ENCODE measurements around the gene DR1.
A peak's percentile ranks its signal among the peaks of the same experiment; 100 is the strongest.
"Not testable (repeated sequence)": the region's sequence is repeated elsewhere in the genome, so short reads cannot be mapped to it uniquely, and the experiment has no call there.

Gene DR1

GRCh38 chr1:93344484-93344883, 1.2 kb upstream of the DR1 start:
- Histone ChIP-seq H3K4me3 (ENCODE audit: low read length) (no peak overlapping the region), H3K4me1 (ENCODE audit: insufficient read depth, low read length) (peaks cover 11% of the 10 kb centered on the region; the same call in 1 of the 2 replicates), H3K36me3 (ENCODE audit: insufficient read depth, low read depth, low read length) (no peaks in the 10 kb centered on the region), H3K27me3 (ENCODE audit: insufficient read depth, low read length) (no peaks in the 10 kb centered on the region), H3K9me3 (ENCODE audit: insufficient read depth, low read depth, low read length) (no peaks in the 10 kb centered on the region), H3K9ac (ENCODE audit: low read depth, low read length) (no peak overlapping the region), H3K27ac (ENCODE audit: low read length) (no peak overlapping the region)

DNA sequence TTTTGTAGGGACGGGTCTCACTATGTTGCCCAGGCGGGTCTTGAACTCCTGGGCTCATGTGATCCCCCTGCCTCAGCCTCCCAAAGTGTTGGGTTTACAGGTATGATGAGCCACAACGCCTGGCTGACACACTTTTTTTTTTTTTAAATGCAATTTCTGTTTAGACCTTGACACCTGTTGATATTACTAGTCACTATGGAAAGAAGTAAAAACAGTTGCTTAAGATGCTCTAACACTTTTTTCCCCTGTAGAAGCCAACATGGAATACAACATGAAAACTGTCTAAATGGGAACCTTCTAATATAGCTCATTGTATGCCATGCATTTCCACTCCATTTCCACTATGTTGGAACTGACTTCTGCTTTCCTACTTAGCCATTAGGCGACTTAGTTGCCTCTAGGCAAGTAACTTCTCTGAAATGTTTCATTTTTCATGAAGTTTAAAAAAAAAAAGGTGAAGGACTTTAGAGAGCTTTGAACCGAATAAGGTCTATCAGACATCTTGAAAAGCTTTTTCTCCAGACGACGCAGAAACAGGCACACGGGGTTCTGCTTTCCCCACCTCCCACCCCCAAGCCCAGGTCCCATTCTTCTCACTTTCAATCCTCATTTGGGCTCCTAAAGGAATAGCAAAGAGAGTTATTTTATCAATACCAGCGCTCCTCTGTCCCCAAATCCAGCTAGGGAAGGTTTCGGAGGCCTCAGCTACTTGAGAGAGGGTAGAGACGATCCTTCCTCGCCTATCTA, 648 bp upstream of the DR1 start:
- Histone ChIP-seq H3K27ac (ENCODE audit: low read length) (peak overlapping the region; percentile 98), H3K4me1 (ENCODE audit: insufficient read depth, low read length) (peaks cover 14% of the 10 kb centered on the region; the same call in 1 of the 2 replicates), H3K9ac (ENCODE audit: low read depth, low read length) (peak overlapping the region; percentile 99), H3K9me3 (ENCODE audit: insufficient read depth, low read depth, low read length) (no peaks in the 10 kb centered on the region), H3K36me3 (ENCODE audit: insufficient read depth, low read depth, low read length) (peaks cover 2% of the 10 kb centered on the region; the same call in 1 of the 2 replicates), H3K4me3 (ENCODE audit: low read length) (peak overlapping the region; percentile 93), H3K27me3 (ENCODE audit: insufficient read depth, low read length) (no peaks in the 10 kb centered on the region)

DNA sequence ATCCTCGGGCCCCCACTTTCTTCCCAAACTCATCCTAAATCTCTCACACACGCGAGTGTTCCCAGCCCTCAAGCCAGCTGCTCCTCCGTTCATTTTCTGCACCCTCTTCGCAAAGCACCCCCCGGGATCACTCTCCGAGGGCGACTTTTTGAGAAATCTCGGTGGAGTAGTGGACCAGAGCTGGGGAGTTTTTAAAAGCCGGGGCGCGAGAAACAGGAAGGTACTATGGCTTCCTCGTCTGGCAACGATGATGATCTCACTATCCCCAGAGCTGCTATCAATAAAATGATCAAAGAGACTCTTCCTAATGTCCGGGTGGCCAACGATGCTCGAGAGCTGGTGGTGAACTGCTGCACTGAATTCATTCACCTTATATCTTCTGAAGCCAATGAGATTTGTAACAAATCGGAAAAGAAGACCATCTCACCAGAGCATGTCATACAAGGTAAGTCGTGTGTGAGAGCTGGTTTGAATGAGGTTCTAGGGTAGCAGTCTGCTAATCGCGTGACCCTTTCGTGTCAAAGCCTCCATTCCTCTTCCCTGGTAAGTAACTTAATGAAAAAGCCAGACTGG, 800 bp downstream of the DR1 start:
- H3K27ac ChIP-seq (ENCODE audit: low read length) = peak overlapping the region; percentile 75
- no peaks in the 10 kb centered on the region for H3K27me3 ChIP-seq (ENCODE audit: insufficient read depth, low read length)
- H3K9ac ChIP-seq (ENCODE audit: low read depth, low read length) = peak overlapping the region; percentile 99
- H3K36me3 ChIP-seq (ENCODE audit: insufficient read depth, low read depth, low read length) = peaks cover 11% of the 10 kb centered on the region
- peak overlapping the region; percentile 93 for H3K4me3 ChIP-seq (ENCODE audit: low read length)
- H3K4me1 ChIP-seq (ENCODE audit: insufficient read depth, low read length) = peaks cover 6% of the 10 kb centered on the region; the same call in 1 of the 2 replicates
- no peaks in the 10 kb centered on the region for H3K9me3 ChIP-seq (ENCODE audit: insufficient read depth, low read depth, low read length)

- Histone ChIP-seq H3K9me3 (ENCODE audit: insufficient read depth, low read depth, low read length) (no peaks in the 10 kb centered on the region), H3K27ac (ENCODE audit: low read length) (peak overlapping the region; percentile 2), H3K9ac (ENCODE audit: low read depth, low read length) (peak overlapping the region; percentile 99), H3K27me3 (ENCODE audit: insufficient read depth, low read length) (no peaks in the 10 kb centered on the region), H3K36me3 (ENCODE audit: insufficient read depth, low read depth, low read length) (peaks cover 11% of the 10 kb centered on the region), H3K4me1 (ENCODE audit: insufficient read depth, low read length) (peaks cover 6% of the 10 kb centered on the region; the same call in 1 of the 2 replicates), H3K4me3 (ENCODE audit: low read length) (peak overlapping the region; percentile 93)
Observed at GRCh38 chr1:93347334-93347899, 1.7 kb downstream of the DR1 start.

- H3K36me3 ChIP-seq (ENCODE audit: insufficient read depth, low read depth, low read length) = peaks cover 16% of the 10 kb centered on the region
Observed at GRCh38 chr1:93348104-93348728, 2.5 kb downstream of the DR1 start.

DNA sequence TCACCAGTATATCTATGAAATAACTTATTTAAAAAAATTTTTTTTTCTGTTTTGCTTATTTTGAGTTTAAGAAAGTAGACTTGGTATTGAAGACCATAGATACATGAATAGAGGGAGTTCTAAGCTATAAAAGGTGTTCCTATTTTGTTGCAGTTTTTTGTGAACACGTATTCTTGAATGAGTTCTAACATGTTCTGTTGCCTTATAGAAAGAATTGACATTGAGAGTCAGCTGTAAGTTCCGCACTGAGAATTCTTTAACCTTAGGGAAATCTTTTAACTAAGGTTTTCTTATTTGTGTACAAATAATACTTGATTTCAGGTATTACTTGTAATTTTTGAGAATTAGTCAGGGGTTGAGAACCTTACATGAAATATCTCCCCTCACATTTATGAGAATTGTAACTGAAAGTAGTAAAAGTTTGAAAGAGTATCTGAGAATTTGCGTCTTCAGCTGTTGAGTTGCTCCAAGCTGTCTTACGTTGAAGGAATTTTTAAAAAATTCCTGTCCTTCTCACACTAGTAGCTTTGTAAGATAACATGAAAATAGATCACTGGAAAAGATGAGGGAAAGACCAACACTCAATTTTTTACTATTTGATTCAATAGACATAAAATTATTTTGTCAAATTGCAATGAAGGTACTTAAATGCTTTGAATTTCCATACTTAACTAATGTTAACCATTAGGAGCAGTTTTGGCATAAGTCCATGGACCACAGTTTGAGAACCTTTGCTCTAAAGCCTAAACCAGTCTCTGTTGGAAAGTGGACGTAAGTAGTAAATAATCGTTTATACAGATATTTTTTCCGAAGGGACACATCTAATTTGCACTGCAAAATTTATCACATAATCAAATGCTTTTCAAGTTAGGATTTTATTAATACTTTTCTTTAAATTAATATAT, 3.8 kb downstream of the DR1 start:
- Histone ChIP-seq H3K27ac (ENCODE audit: low read length) (no peak overlapping the region), H3K27me3 (ENCODE audit: insufficient read depth, low read length) (no peaks in the 10 kb centered on the region), H3K4me3 (ENCODE audit: low read length) (peak overlapping the region; percentile 93), H3K4me1 (ENCODE audit: insufficient read depth, low read length) (peaks cover 6% of the 10 kb centered on the region; the same call in 1 of the 2 replicates), H3K36me3 (ENCODE audit: insufficient read depth, low read depth, low read length) (peaks cover 28% of the 10 kb centered on the region), H3K9ac (ENCODE audit: low read depth, low read length) (peak overlapping the region; percentile 33; the same call in 1 of the 2 replicates), H3K9me3 (ENCODE audit: insufficient read depth, low read depth, low read length) (no peaks in the 10 kb centered on the region)

More at GRCh38 chr1:93348104-93348728, 2.5 kb downstream of the DR1 start:
- no peaks in the 10 kb centered on the region for H3K27me3 ChIP-seq (ENCODE audit: insufficient read depth, low read length)
- no peak overlapping the region for H3K27ac ChIP-seq (ENCODE audit: low read length)
- H3K9ac ChIP-seq (ENCODE audit: low read depth, low read length) = peak overlapping the region; percentile 99
- H3K9me3 ChIP-seq (ENCODE audit: insufficient read depth, low read depth, low read length) = no peaks in the 10 kb centered on the region
- peaks cover 6% of the 10 kb centered on the region; the same call in 1 of the 2 replicates for H3K4me1 ChIP-seq (ENCODE audit: insufficient read depth, low read length)
- peak overlapping the region; percentile 93 for H3K4me3 ChIP-seq (ENCODE audit: low read length)

GRCh38 chr1:93350322-93350721, 4.6 kb downstream of the DR1 start:
- Histone ChIP-seq H3K9me3 (ENCODE audit: insufficient read depth, low read depth, low read length) (no peaks in the 10 kb centered on the region), H3K9ac (ENCODE audit: low read depth, low read length) (no peak overlapping the region), H3K27me3 (ENCODE audit: insufficient read depth, low read length) (no peaks in the 10 kb centered on the region), H3K27ac (ENCODE audit: low read length) (no peak overlapping the region), H3K4me1 (ENCODE audit: insufficient read depth, low read length) (peaks cover 6% of the 10 kb centered on the region; the same call in 1 of the 2 replicates), H3K36me3 (ENCODE audit: insufficient read depth, low read depth, low read length) (peaks cover 37% of the 10 kb centered on the region), H3K4me3 (ENCODE audit: low read length) (0 out of 2 replicates have a peak overlapping the region, but pooled peaks have one; percentile 18)

- Histone ChIP-seq H3K4me3 (ENCODE audit: low read length) (no peak overlapping the region), H3K9ac (ENCODE audit: low read depth, low read length) (no peak overlapping the region), H3K36me3 (ENCODE audit: insufficient read depth, low read depth, low read length) (peaks cover 42% of the 10 kb centered on the region)
Observed at GRCh38 chr1:93350875-93351274, 5.2 kb downstream of the DR1 start.

DNA sequence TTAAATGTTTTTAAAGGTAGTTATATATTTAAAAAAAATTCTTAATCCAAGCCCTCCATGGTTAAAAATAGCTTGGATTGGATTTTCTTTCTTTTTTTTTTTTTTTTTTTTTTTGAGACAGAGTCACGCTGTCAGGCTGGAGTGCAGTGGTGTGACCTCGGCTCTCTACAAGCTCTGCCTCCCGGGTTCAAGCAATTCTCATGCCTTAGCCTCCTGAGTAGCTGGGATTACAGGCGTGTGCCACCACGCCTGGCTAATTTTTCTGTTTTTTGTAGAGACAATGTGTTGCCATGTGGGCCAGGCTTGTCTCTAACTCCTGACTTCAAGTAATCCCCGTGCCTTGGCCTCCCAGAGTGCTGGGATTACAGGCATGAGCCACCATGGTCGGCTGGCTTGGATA, 5.6 kb downstream of the DR1 start:
- not testable (repeated sequence) for H3K4me1 ChIP-seq (ENCODE audit: insufficient read depth, low read length)

More at GRCh38 chr1:93350875-93351274, 5.2 kb downstream of the DR1 start:
- Histone ChIP-seq H3K27ac (ENCODE audit: low read length) (no peak overlapping the region), H3K4me1 (ENCODE audit: insufficient read depth, low read length) (peaks cover 6% of the 10 kb centered on the region; the same call in 1 of the 2 replicates), H3K9me3 (ENCODE audit: insufficient read depth, low read depth, low read length) (no peaks in the 10 kb centered on the region), H3K27me3 (ENCODE audit: insufficient read depth, low read length) (no peaks in the 10 kb centered on the region)

GRCh38 chr1:93352376-93352775, 6.7 kb downstream of the DR1 start:
- Histone ChIP-seq H3K27ac (ENCODE audit: low read length) (no peak overlapping the region), H3K36me3 (ENCODE audit: insufficient read depth, low read depth, low read length) (peaks cover 56% of the 10 kb centered on the region), H3K27me3 (ENCODE audit: insufficient read depth, low read length) (no peaks in the 10 kb centered on the region), H3K4me1 (ENCODE audit: insufficient read depth, low read length) (peaks cover 6% of the 10 kb centered on the region; the same call in 1 of the 2 replicates), H3K4me3 (ENCODE audit: low read length) (no peak overlapping the region), H3K9me3 (ENCODE audit: insufficient read depth, low read depth, low read length) (no peaks in the 10 kb centered on the region), H3K9ac (ENCODE audit: low read depth, low read length) (no peak overlapping the region)

More for the DNA sequence above, 5.6 kb downstream of the DR1 start:
- H3K4me3 ChIP-seq (ENCODE audit: low read length); H3K27ac ChIP-seq (ENCODE audit: low read length); H3K9ac ChIP-seq (ENCODE audit: low read depth, low read length); H3K27me3 ChIP-seq (ENCODE audit: insufficient read depth, low read length); H3K9me3 ChIP-seq (ENCODE audit: insufficient read depth, low read depth, low read length): not testable (repeated sequence)
- peaks cover 47% of the 10 kb centered on the region for H3K36me3 ChIP-seq (ENCODE audit: insufficient read depth, low read depth, low read length)

Measured in iPS-20b (cell line).